ENCODE results near the gene SKIC8.
"Not testable (repeated sequence)": the region's sequence is repeated elsewhere in the genome, so short reads cannot be mapped to it uniquely, and the experiment has no call there.

DNA sequence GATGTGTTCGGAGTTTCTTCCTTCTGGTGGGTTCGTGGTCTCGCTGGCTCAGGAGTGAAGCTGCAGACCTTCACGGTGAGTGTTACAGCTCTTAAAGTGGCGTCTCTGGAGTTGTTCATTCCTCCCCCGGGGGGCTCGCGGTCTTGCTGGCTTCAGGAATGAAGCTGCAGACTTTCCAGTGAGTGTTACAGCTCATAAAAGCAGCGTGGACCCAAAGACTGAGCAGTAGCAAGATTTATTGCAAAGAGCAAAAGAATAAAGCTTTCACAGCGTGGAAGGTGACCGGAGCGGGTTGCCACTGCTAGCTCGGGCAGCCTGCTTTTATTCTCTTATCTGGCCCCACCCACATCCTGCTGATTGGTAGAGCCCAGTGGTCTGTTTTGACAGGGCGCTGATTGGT lies 54.0 kb downstream of the SKIC8 start:
- TF ChIP-seq, protein P1, sequence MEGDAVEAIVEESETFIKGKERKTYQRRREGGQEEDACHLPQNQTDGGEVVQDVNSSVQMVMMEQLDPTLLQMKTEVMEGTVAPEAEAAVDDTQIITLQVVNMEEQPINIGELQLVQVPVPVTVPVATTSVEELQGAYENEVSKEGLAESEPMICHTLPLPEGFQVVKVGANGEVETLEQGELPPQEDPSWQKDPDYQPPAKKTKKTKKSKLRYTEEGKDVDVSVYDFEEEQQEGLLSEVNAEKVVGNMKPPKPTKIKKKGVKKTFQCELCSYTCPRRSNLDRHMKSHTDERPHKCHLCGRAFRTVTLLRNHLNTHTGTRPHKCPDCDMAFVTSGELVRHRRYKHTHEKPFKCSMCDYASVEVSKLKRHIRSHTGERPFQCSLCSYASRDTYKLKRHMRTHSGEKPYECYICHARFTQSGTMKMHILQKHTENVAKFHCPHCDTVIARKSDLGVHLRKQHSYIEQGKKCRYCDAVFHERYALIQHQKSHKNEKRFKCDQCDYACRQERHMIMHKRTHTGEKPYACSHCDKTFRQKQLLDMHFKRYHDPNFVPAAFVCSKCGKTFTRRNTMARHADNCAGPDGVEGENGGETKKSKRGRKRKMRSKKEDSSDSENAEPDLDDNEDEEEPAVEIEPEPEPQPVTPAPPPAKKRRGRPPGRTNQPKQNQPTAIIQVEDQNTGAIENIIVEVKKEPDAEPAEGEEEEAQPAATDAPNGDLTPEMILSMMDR (IDR thresholded peaks at IDR 0.05; ENCODE audit: insufficient read depth, low read depth, low read length) = not testable (repeated sequence)
- not testable (repeated sequence) for TF ChIP-seq EZH2 (IDR thresholded peaks at IDR 0.05; ENCODE audit: insufficient read depth, low read length)

All from astrocyte (in vitro differentiated cells and primary cell).